Suprapubic skin (tissue), 4 donors: ENCODE results near the gene LAMTOR2. TPM values are rescaled to one million over a fixed set of nuclear protein-coding genes. Genes with fewer than 3 reads are reported as not detected.

ENCODE experiments used
- DNase-seq, 2 donors: peaks; one replicate each; pipeline ENCODE4 v3.0.0-alpha.2; 2019; ENCODE audit warnings: low spot score in 2 of 2
- H3K27ac ChIP-seq: fragments of 200-600 bp; sonication (generic); one replicate; pipeline ENCODE4 v1.5.1; 2019
- H3K27me3 ChIP-seq: fragments of 200-600 bp; sonication (generic); one replicate; pipeline ENCODE4 v1.5.1; 2019
- H3K36me3 ChIP-seq: fragments of 200-600 bp; sonication (generic); one replicate; pipeline ENCODE4 v1.5.1; 2019
- H3K4me1 ChIP-seq: fragments of 200-600 bp; sonication (generic); one replicate; pipeline ENCODE4 v1.5.1; 2019
- H3K4me3 ChIP-seq: fragments of 200-600 bp; sonication (generic); one replicate; pipeline ENCODE4 v1.5.1; 2019; ENCODE audit warnings: mild to moderate bottlenecking
- H3K9me3 ChIP-seq: fragments of 200-600 bp; sonication (generic); one replicate; pipeline ENCODE4 v1.5.1; 2019
- EP300 ChIP-seq: sonication (generic); formaldehyde crosslinking; IDR thresholded peaks from one replicate; pipeline ENCODE4 v1.6.1; 2017; ENCODE audit warnings: antibody characterized with exemption
- POLR2A ChIP-seq, 2 donors: fragments of 450-650 bp; IDR thresholded peaks; one replicate each; pipeline ENCODE4 v1.6.1; 2017; ENCODE audit warnings: antibody characterized with exemption in 2 of 2, mild to moderate bottlenecking in 2 of 2, moderate library complexity in 2 of 2
- POLR2AphosphoS5 ChIP-seq, 3 donors: sonication (generic); formaldehyde crosslinking; IDR thresholded peaks; one replicate each; pipeline ENCODE4 v1.6.1; 2017; ENCODE audit warnings: antibody characterized with exemption in 3 of 3
- WGBS: methylation state at CpG from one replicate; pipeline ENCODE4 v1.1.5; 2018; 5-methylcytosine and 5-hydroxymethylcytosine counted together
- total RNA-seq, 4 donors: library from RNA; depleted of rRNA; stranded (reverse); fragments of >200 nt; gene quantifications; one replicate each; pipeline ENCODE4 v1.1.0, GENCODE V29; 2016
- TF ChIP-seq, protein P1 (sequence below), 2 donors: fragments of 200-600 bp in 1 of 2; fragments of 450-650 bp in 1 of 2; sonication (generic) in 1 of 2; IDR thresholded peaks; one replicate each; pipeline ENCODE4 v1.5.1; 2016 to 2019; ENCODE audit warnings: antibody characterized with exemption in 2 of 2, mild to moderate bottlenecking in 1 of 2, moderate library complexity in 1 of 2

Gene LAMTOR2
- total RNA-seq, 4 donors from 2014 or later, result 27.3 to 66.6 (median 57.7) TPM

DNA sequence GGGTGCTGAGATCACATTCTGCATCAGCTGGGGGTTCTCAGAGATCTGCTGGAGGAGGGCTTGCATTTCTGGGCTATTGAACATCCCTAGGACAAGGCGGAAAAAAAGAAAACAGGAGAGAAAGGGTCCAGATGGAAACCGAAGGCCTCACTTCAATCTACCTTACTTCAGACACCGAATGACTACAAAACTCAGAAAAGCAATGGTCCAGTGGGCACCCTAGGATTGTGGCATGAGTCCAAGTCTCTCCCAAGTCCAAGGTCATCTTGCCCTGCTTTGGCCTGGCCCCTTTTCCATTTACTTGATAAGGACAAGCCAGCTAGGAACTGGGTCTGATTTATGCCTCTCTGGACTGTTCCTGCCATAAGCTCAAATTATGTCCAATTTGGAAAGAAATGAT lies 11.8 kb upstream of the LAMTOR2 start:
- Histone ChIP-seq H3K9me3 (no peaks in the 10 kb centered on the region), H3K36me3 (peaks cover 68% of the 10 kb centered on the region), H3K4me3 (no peak overlapping the region), H3K27me3 (no peaks in the 10 kb centered on the region), H3K27ac (no peak overlapping the region), H3K4me1 (no peaks in the 10 kb centered on the region)
- WGBS, result 92% methylated on average over 3 of the region's 3 CpGs
- no peak for TF ChIP-seq POLR2A (IDR thresholded peaks at IDR 0.05)
- TF ChIP-seq, protein P1, sequence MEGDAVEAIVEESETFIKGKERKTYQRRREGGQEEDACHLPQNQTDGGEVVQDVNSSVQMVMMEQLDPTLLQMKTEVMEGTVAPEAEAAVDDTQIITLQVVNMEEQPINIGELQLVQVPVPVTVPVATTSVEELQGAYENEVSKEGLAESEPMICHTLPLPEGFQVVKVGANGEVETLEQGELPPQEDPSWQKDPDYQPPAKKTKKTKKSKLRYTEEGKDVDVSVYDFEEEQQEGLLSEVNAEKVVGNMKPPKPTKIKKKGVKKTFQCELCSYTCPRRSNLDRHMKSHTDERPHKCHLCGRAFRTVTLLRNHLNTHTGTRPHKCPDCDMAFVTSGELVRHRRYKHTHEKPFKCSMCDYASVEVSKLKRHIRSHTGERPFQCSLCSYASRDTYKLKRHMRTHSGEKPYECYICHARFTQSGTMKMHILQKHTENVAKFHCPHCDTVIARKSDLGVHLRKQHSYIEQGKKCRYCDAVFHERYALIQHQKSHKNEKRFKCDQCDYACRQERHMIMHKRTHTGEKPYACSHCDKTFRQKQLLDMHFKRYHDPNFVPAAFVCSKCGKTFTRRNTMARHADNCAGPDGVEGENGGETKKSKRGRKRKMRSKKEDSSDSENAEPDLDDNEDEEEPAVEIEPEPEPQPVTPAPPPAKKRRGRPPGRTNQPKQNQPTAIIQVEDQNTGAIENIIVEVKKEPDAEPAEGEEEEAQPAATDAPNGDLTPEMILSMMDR (IDR thresholded peaks at IDR 0.05), result no peak
- no peak for TF ChIP-seq POLR2AphosphoS5 (IDR thresholded peaks at IDR 0.05)
- DNase-seq, result no peak

- 82% methylated on average over 4 of the region's 4 CpGs for WGBS
- no peaks in the 10 kb centered on the region for H3K9me3 ChIP-seq
- TF ChIP-seq, protein P1 (IDR thresholded peaks at IDR 0.05), result no peak
- no peaks in the 10 kb centered on the region for H3K27me3 ChIP-seq
- no peak overlapping the region for H3K4me3 ChIP-seq
- peaks cover 65% of the 10 kb centered on the region for H3K36me3 ChIP-seq
- no peak overlapping the region for H3K27ac ChIP-seq
- DNase-seq, result no peak
- no peaks in the 10 kb centered on the region for H3K4me1 ChIP-seq
These were observed 9.5 kb upstream of the LAMTOR2 start for GRCh38 chr1:156045076-156045475.

- H3K36me3 ChIP-seq, result peaks cover 35% of the 10 kb centered on the region
- no peak for DNase-seq
- H3K4me3 ChIP-seq, result no peak overlapping the region
- 78% methylated on average over 3 of the region's 3 CpGs for WGBS
- H3K27ac ChIP-seq, result no peak overlapping the region
- H3K4me1 ChIP-seq, result peaks cover 14% of the 10 kb centered on the region
- no peaks in the 10 kb centered on the region for H3K27me3 ChIP-seq
- H3K9me3 ChIP-seq, result no peaks in the 10 kb centered on the region
- TF ChIP-seq POLR2A (IDR thresholded peaks at IDR 0.05) (no peak), EP300 (no peak), POLR2AphosphoS5 (IDR thresholded peaks at IDR 0.05) (no peak)
- TF ChIP-seq, protein P1 (IDR thresholded peaks at IDR 0.05), result no peak
These were observed 5.8 kb upstream of the LAMTOR2 start for GRCh38 chr1:156048663-156049258.

- no peaks in the 10 kb centered on the region for H3K27me3 ChIP-seq
- H3K4me3 ChIP-seq, result no peak overlapping the region
- peaks cover 19% of the 10 kb centered on the region for H3K4me1 ChIP-seq
- no peak overlapping the region for H3K27ac ChIP-seq
- no peak for DNase-seq
- 71% methylated on average over 3 of the region's 4 CpGs for WGBS
- TF ChIP-seq POLR2A (IDR thresholded peaks at IDR 0.05), result no peak
- TF ChIP-seq POLR2AphosphoS5 (IDR thresholded peaks at IDR 0.05), result no peak
- TF ChIP-seq, protein P1 (IDR thresholded peaks at IDR 0.05), result no peak
- TF ChIP-seq EP300, result no peak
- peaks cover 22% of the 10 kb centered on the region for H3K36me3 ChIP-seq
- no peaks in the 10 kb centered on the region for H3K9me3 ChIP-seq
These were observed 4.2 kb upstream of the LAMTOR2 start for GRCh38 chr1:156050376-156050775.

- no peak for DNase-seq
- Histone ChIP-seq H3K9me3 (no peaks in the 10 kb centered on the region), H3K4me3 (no peak overlapping the region), H3K27ac (no peak overlapping the region), H3K36me3 (peaks cover 22% of the 10 kb centered on the region), H3K27me3 (no peaks in the 10 kb centered on the region), H3K4me1 (peaks cover 27% of the 10 kb centered on the region)
- 86% methylated on average over 7 of the region's 7 CpGs for WGBS
- TF ChIP-seq, protein P1 (IDR thresholded peaks at IDR 0.05), result no peak
- no peak for TF ChIP-seq POLR2A (IDR thresholded peaks at IDR 0.05)
- no peak for TF ChIP-seq POLR2AphosphoS5 (IDR thresholded peaks at IDR 0.05)
- TF ChIP-seq EP300, result no peak
These were observed 3.4 kb upstream of the LAMTOR2 start for GRCh38 chr1:156051011-156051725.
